Astrocyte of the hippocampus (primary cell): Measurements from ENCODE around the gene KLKB1.
"Not testable (repeated sequence)": the region's sequence is repeated elsewhere in the genome, so short reads cannot be mapped to it uniquely, and the experiment has no call there.

Experiments used
- DNase-seq: peaks from one replicate; pipeline ENCODE4 v3.0.0; 2011; ENCODE audit warnings: low read depth, low spot score

KLKB1 gene

GRCh38 chr4:186265250-186265649, 37.9 kb downstream of the KLKB1 start:
- not testable (repeated sequence) for DNase-seq

- no peak for DNase-seq
Observed at GRCh38 chr4:186265683-186266652, 38.7 kb downstream of the KLKB1 start, which contains the start of gene F11. F11 (plus strand) TSS chr4:186266189; CDS start chr4:186267137, 948 bp downstream.

- peak; percentile 44 for DNase-seq
Observed at GRCh38 chr4:186266729-186267456, 39.6 kb downstream of the KLKB1 start.

- DNase-seq: no peak
Observed at GRCh38 chr4:186271081-186271678, 43.9 kb downstream of the KLKB1 start.

- DNase-seq: no peak
Observed at GRCh38 chr4:186272699-186273391, 45.5 kb downstream of the KLKB1 start.

GRCh38 chr4:186273392-186273789, 46.1 kb downstream of the KLKB1 start:
- DNase-seq: not testable (repeated sequence)

- DNase-seq: no peak
Observed at GRCh38 chr4:186283311-186283710, 56.0 kb downstream of the KLKB1 start.

GRCh38 chr4:186285147-186285546, 57.8 kb downstream of the KLKB1 start:
- no peak for DNase-seq

GRCh38 chr4:186286581-186286980, 59.3 kb downstream of the KLKB1 start:
- no peak for DNase-seq

GRCh38 chr4:186291256-186291890, 64.1 kb downstream of the KLKB1 start:
- no peak for DNase-seq

GRCh38 chr4:186294160-186294559, 66.9 kb downstream of the KLKB1 start:
- DNase-seq: no peak

GRCh38 chr4:186296481-186296880, 69.2 kb downstream of the KLKB1 start:
- DNase-seq: no peak

GRCh38 chr4:186297013-186297645, 69.8 kb downstream of the KLKB1 start:
- DNase-seq: peak; percentile 67

GRCh38 chr4:186298031-186298647, 70.8 kb downstream of the KLKB1 start:
- no peak for DNase-seq

GRCh38 chr4:186299291-186299690, 72.0 kb downstream of the KLKB1 start:
- DNase-seq: no peak

- DNase-seq: no peak
Observed at GRCh38 chr4:186300659-186301390, 73.5 kb downstream of the KLKB1 start.

GRCh38 chr4:186304216-186304615, 76.9 kb downstream of the KLKB1 start:
- no peak for DNase-seq

- DNase-seq: peak; percentile 65
Observed at GRCh38 chr4:186304866-186305505, 77.7 kb downstream of the KLKB1 start.

GRCh38 chr4:186307497-186307896, 80.2 kb downstream of the KLKB1 start:
- DNase-seq: peak; percentile 80
